ENCODE results near the gene CELSR2. TPM values are rescaled to one million over a fixed set of nuclear protein-coding genes. Genes with fewer than 3 reads are reported as not detected.

CELSR2 gene
- total and polyA plus RNA-seq, 2 of the 8 experiments (the other 6 are each of a cell fraction or from before 2014, with no cell fraction given): 12.0 to 27.7 TPM

GRCh38 chr1:109263597-109264378, 14.4 kb downstream of the CELSR2 start (continued):
- no peak for TF ChIP-seq CHD7 (IDR thresholded peaks at IDR 0.05; ENCODE audit: insufficient replicate concordance, low read length)
- no peak for TF ChIP-seq SUZ12 (IDR thresholded peaks at IDR 0.05; ENCODE audit: low read length)
- TF ChIP-seq SIX5 (IDR thresholded peaks at IDR 0.05; ENCODE audit: low read depth, low read length): no peak
- 0 out of 2 replicates have a peak, but pooled peaks have one; percentile 44 for TF ChIP-seq ATF3 (IDR thresholded peaks at IDR 0.05; ENCODE audit: insufficient read depth, low read depth, low read length)
- TF ChIP-seq TAF7 (optimal IDR thresholded peaks at IDR 0.05; ENCODE audit: borderline replicate concordance, low read depth, low read length): peak; percentile 97
- TF ChIP-seq YY1 (IDR thresholded peaks at IDR 0.05; ENCODE audit: low read depth, low read length): peak; percentile 83
- no peak for TF ChIP-seq CHD1 (IDR thresholded peaks at IDR 0.05; ENCODE audit: low read depth, low read length)
- peak in 1 of 2 experiments; percentile 90; a peak in 3 of 4 replicates for TF ChIP-seq SIN3A (conservative IDR thresholded peaks at IDR 0.05 in 1 of 2, IDR thresholded peaks at IDR 0.05 in 1 of 2; ENCODE audit: low read depth in 1 of 2, low read length in 2 of 2)
- TF ChIP-seq TEAD4 (IDR thresholded peaks at IDR 0.05; ENCODE audit: low read depth, low read length): peak; percentile 69; the same call in 1 of the 2 replicates

All from H1 (cell line).